NCI-H146 (cell line): Measurements from ENCODE around the gene ERC2.
A peak's percentile ranks its signal among the peaks of the same experiment; 100 is the strongest.

Source experiments
- DNase-seq: peaks from one replicate; lab custom pipeline; 2025; lab: John Stamatoyannopoulos, UW

ERC2 gene

GRCh38 chr3:55826731-55827496, 641.4 kb downstream of the ERC2 start:
- DNase-seq = no peak

GRCh38 chr3:55826097-55826496, 642.2 kb downstream of the ERC2 start:
- DNase-seq = no peak

- no peak for DNase-seq
These were observed 643.9 kb downstream of the ERC2 start for GRCh38 chr3:55824406-55824805.

GRCh38 chr3:55823829-55824228, 644.4 kb downstream of the ERC2 start:
- DNase-seq = no peak

GRCh38 chr3:55823001-55823400, 645.3 kb downstream of the ERC2 start:
- DNase-seq = no peak

- DNase-seq = no peak
These were observed 649.3 kb downstream of the ERC2 start for GRCh38 chr3:55819005-55819404.

- DNase-seq = no peak
These were observed 649.8 kb downstream of the ERC2 start for GRCh38 chr3:55818485-55818884.

GRCh38 chr3:55816794-55817576, 651.3 kb downstream of the ERC2 start:
- no peak for DNase-seq

- DNase-seq = no peak
These were observed 653.0 kb downstream of the ERC2 start for GRCh38 chr3:55815262-55815661.

- no peak for DNase-seq
These were observed 654.8 kb downstream of the ERC2 start for GRCh38 chr3:55813268-55814097.

- no peak for DNase-seq
These were observed 655.8 kb downstream of the ERC2 start for GRCh38 chr3:55812394-55813013.

- DNase-seq = no peak
These were observed 661.1 kb downstream of the ERC2 start for GRCh38 chr3:55807210-55807609.

- no peak for DNase-seq
These were observed 663.1 kb downstream of the ERC2 start for GRCh38 chr3:55805169-55805568.

- no peak for DNase-seq
These were observed 663.8 kb downstream of the ERC2 start for GRCh38 chr3:55804170-55805095.

GRCh38 chr3:55802816-55803215, 665.5 kb downstream of the ERC2 start:
- no peak for DNase-seq

GRCh38 chr3:55801676-55802075, 666.6 kb downstream of the ERC2 start:
- no peak for DNase-seq

GRCh38 chr3:55801068-55801467, 667.2 kb downstream of the ERC2 start:
- no peak for DNase-seq

- DNase-seq = no peak
These were observed 670.5 kb downstream of the ERC2 start for GRCh38 chr3:55797775-55798174.

GRCh38 chr3:55797084-55797483, 671.2 kb downstream of the ERC2 start:
- no peak for DNase-seq

- DNase-seq = no peak
These were observed 671.7 kb downstream of the ERC2 start for GRCh38 chr3:55796533-55796932.

GRCh38 chr3:55795746-55796145, 672.5 kb downstream of the ERC2 start:
- peak; percentile 13 for DNase-seq
